Immature natural killer cell (primary cell): ENCODE measurements around the gene SRP9. TPM values are rescaled to one million over a fixed set of nuclear protein-coding genes. Genes with fewer than 3 reads are reported as not detected.
"Not testable (repeated sequence)": the region's sequence is repeated elsewhere in the genome, so short reads cannot be mapped to it uniquely, and the experiment has no call there.

ENCODE experiments used
- DNase-seq, 3 donors: peaks; one replicate each; pipeline ENCODE4 v3.0.0; 2022; ENCODE audit warnings: mixed read lengths in 1 of 3
- H3K27ac Mint-ChIP-seq, 6 donors: one replicate each; pipeline ENCODE4 v1.8.0; 2020; ENCODE audit warnings: mixed read lengths in 6 of 6, mild to moderate bottlenecking in 5 of 6, inconsistent platforms in 4 of 6, moderate library complexity in 3 of 6
- H3K27me3 Mint-ChIP-seq, 3 donors: one replicate each; pipeline ENCODE4 v1.8.0; 2020 to 2021; ENCODE audit warnings: low read depth in 3 of 3, mild to moderate bottlenecking in 3 of 3, mixed read lengths in 3 of 3, moderate library complexity in 3 of 3, inconsistent platforms in 1 of 3
- H3K36me3 Mint-ChIP-seq, 3 donors: one replicate each; pipeline ENCODE4 v1.8.0; 2020; ENCODE audit warnings: mixed read lengths in 3 of 3, inconsistent platforms in 2 of 3, mild to moderate bottlenecking in 2 of 3
- H3K4me1 Mint-ChIP-seq, 2 donors: one replicate each; pipeline ENCODE4 v1.8.0; 2020; ENCODE audit warnings: inconsistent platforms in 2 of 2, mild to moderate bottlenecking in 2 of 2, mixed read lengths in 2 of 2, moderate library complexity in 1 of 2
- H3K4me3 Mint-ChIP-seq, 5 donors: one replicate each; pipeline ENCODE4 v1.8.0; 2020; ENCODE audit warnings: mild to moderate bottlenecking in 5 of 5, mixed read lengths in 5 of 5, inconsistent platforms in 3 of 5, moderate library complexity in 3 of 5
- H3K9me3 Mint-ChIP-seq, 6 donors: one replicate each; pipeline ENCODE4 v1.8.0; 2020; ENCODE audit warnings: mild to moderate bottlenecking in 6 of 6, mixed read lengths in 6 of 6, inconsistent platforms in 4 of 6, moderate library complexity in 3 of 6
- polyA plus RNA-seq, 3 donors: library from polyadenylated mRNA; unstranded; fragments of 300-500 nt; fragmentation: Illumina TruSeq; gene quantifications; one replicate each; pipeline ENCODE4 v1.2.3, GENCODE V29; 2021

The SRP9 gene
- polyA plus RNA-seq, 3 donors from 2014 or later = 300 to 594 (median 317) TPM

GRCh38 chr1:225747566-225747965 lies 30.1 kb upstream of the SRP9 start:
- no peak overlapping the region for H3K4me3 Mint-ChIP-seq
- no peak overlapping the region for H3K27ac Mint-ChIP-seq
- H3K4me1 Mint-ChIP-seq = peaks cover 10 to 20% of the 10 kb centered on the region in 2 donors
- no peaks in the 10 kb centered on the region for H3K9me3 Mint-ChIP-seq
- H3K36me3 Mint-ChIP-seq = no peaks in the 10 kb centered on the region
- peaks cover 0 to 3% (median 2%) of the 10 kb centered on the region in 3 donors for H3K27me3 Mint-ChIP-seq
- DNase-seq = no peak

GRCh38 chr1:225748529-225748928 lies 29.1 kb upstream of the SRP9 start:
- Mint-ChIP-seq H3K4me3 (no peak overlapping the region), H3K36me3 (no peaks in the 10 kb centered on the region), H3K27ac (no peak overlapping the region), H3K27me3 (peaks cover 0 to 5% (median 2%) of the 10 kb centered on the region in 3 donors), H3K4me1 (peaks cover 10 to 20% of the 10 kb centered on the region in 2 donors), H3K9me3 (no peaks in the 10 kb centered on the region)
- DNase-seq = no peak

GRCh38 chr1:225749706-225750105 lies 27.9 kb upstream of the SRP9 start:
- Mint-ChIP-seq H3K27me3 (peaks cover 0 to 5% (median 2%) of the 10 kb centered on the region in 3 donors), H3K36me3 (no peaks in the 10 kb centered on the region), H3K4me1 (peaks cover 8 to 17% of the 10 kb centered on the region in 2 donors), H3K4me3 (no peak overlapping the region), H3K27ac (no peak overlapping the region), H3K9me3 (no peaks in the 10 kb centered on the region)
- DNase-seq = no peak

GRCh38 chr1:225750420-225750819 lies 27.2 kb upstream of the SRP9 start:
- Mint-ChIP-seq H3K4me3 (peak overlapping the region in 1 of 5 donors; percentile 26), H3K27me3 (peaks cover 0 to 5% (median 2%) of the 10 kb centered on the region in 3 donors), H3K9me3 (no peaks in the 10 kb centered on the region), H3K27ac (no peak overlapping the region), H3K36me3 (no peaks in the 10 kb centered on the region), H3K4me1 (peaks cover 5 to 12% of the 10 kb centered on the region in 2 donors)
- peak; percentile 6 to 26 (median 20) for DNase-seq

GRCh38 chr1:225750875-225751824 lies 26.5 kb upstream of the SRP9 start:
- H3K27me3 Mint-ChIP-seq = peaks cover 0 to 5% (median 2%) of the 10 kb centered on the region in 3 donors
- H3K4me3 Mint-ChIP-seq = no peak overlapping the region
- H3K27ac Mint-ChIP-seq = no peak overlapping the region
- no peak for DNase-seq
- peaks cover 5 to 12% of the 10 kb centered on the region in 2 donors for H3K4me1 Mint-ChIP-seq
- H3K9me3 Mint-ChIP-seq = no peaks in the 10 kb centered on the region
- no peaks in the 10 kb centered on the region for H3K36me3 Mint-ChIP-seq

- H3K4me1 Mint-ChIP-seq = peaks cover 5 to 12% of the 10 kb centered on the region in 2 donors
- no peak overlapping the region for H3K27ac Mint-ChIP-seq
- no peaks in the 10 kb centered on the region for H3K36me3 Mint-ChIP-seq
- peaks cover 0 to 6% (median 3%) of the 10 kb centered on the region in 3 donors for H3K27me3 Mint-ChIP-seq
- H3K4me3 Mint-ChIP-seq = no peak overlapping the region
- DNase-seq = no peak
- H3K9me3 Mint-ChIP-seq = no peaks in the 10 kb centered on the region
Observed at GRCh38 chr1:225752245-225752644, 25.4 kb upstream of the SRP9 start.

GRCh38 chr1:225754940-225755641 lies 22.5 kb upstream of the SRP9 start:
- Mint-ChIP-seq H3K36me3 (no peaks in the 10 kb centered on the region), H3K9me3 (no peaks in the 10 kb centered on the region), H3K27me3 (peaks cover 3 to 9% (median 9%) of the 10 kb centered on the region in 3 donors), H3K4me3 (no peak overlapping the region), H3K4me1 (peaks cover 3 to 7% of the 10 kb centered on the region in 2 donors), H3K27ac (no peak overlapping the region)
- DNase-seq = no peak

- H3K27ac Mint-ChIP-seq = peak overlapping the region in 1 of 6 donors; percentile 49
Observed at GRCh38 chr1:225755671-225756319, 21.8 kb upstream of the SRP9 start.

GRCh38 chr1:225757927-225758656 lies 19.5 kb upstream of the SRP9 start:
- DNase-seq = no peak
- Mint-ChIP-seq H3K4me3 (no peak overlapping the region), H3K4me1 (no peaks in the 10 kb centered on the region), H3K27me3 (peaks cover 5 to 14% (median 10%) of the 10 kb centered on the region in 3 donors), H3K9me3 (no peaks in the 10 kb centered on the region), H3K27ac (peak overlapping the region in 1 of 6 donors; percentile 24), H3K36me3 (no peaks in the 10 kb centered on the region)

More at GRCh38 chr1:225755671-225756319, 21.8 kb upstream of the SRP9 start:
- Mint-ChIP-seq H3K27me3 (peaks cover 5 to 9% (median 9%) of the 10 kb centered on the region in 3 donors), H3K4me3 (no peak overlapping the region), H3K36me3 (no peaks in the 10 kb centered on the region), H3K4me1 (peaks cover 0 to under 1% of the 10 kb centered on the region in 2 donors), H3K9me3 (no peaks in the 10 kb centered on the region)
- DNase-seq = no peak

GRCh38 chr1:225759972-225760371 lies 17.7 kb upstream of the SRP9 start:
- not testable (repeated sequence) for H3K9me3 Mint-ChIP-seq, H3K4me1 Mint-ChIP-seq, DNase-seq, H3K27ac Mint-ChIP-seq, H3K4me3 Mint-ChIP-seq, H3K36me3 Mint-ChIP-seq
- peaks cover 7 to 17% (median 11%) of the 10 kb centered on the region in 3 donors for H3K27me3 Mint-ChIP-seq

- H3K4me1 Mint-ChIP-seq = no peaks in the 10 kb centered on the region
- H3K27me3 Mint-ChIP-seq = peaks cover 7 to 17% (median 11%) of the 10 kb centered on the region in 3 donors
- no peak for DNase-seq
- H3K4me3 Mint-ChIP-seq = no peak overlapping the region
- H3K27ac Mint-ChIP-seq = no peak overlapping the region
- H3K36me3 Mint-ChIP-seq = no peaks in the 10 kb centered on the region
- no peaks in the 10 kb centered on the region for H3K9me3 Mint-ChIP-seq
Observed at GRCh38 chr1:225760531-225760930, 17.1 kb upstream of the SRP9 start.

- H3K27ac Mint-ChIP-seq, H3K4me1 Mint-ChIP-seq, H3K4me3 Mint-ChIP-seq, H3K36me3 Mint-ChIP-seq, H3K9me3 Mint-ChIP-seq, DNase-seq: not testable (repeated sequence)
- peaks cover 7 to 24% (median 13%) of the 10 kb centered on the region in 3 donors for H3K27me3 Mint-ChIP-seq
Observed at GRCh38 chr1:225761395-225761794, 16.2 kb upstream of the SRP9 start.

GRCh38 chr1:225762002-225762441 lies 15.6 kb upstream of the SRP9 start:
- Mint-ChIP-seq H3K9me3 (no peaks in the 10 kb centered on the region), H3K4me1 (no peaks in the 10 kb centered on the region)
- no peak for DNase-seq

More at GRCh38 chr1:225762002-225762441, 15.6 kb upstream of the SRP9 start:
- H3K4me3 Mint-ChIP-seq = no peak overlapping the region
- H3K27me3 Mint-ChIP-seq = peaks cover 5 to 27% (median 13%) of the 10 kb centered on the region in 3 donors
- no peak overlapping the region for H3K27ac Mint-ChIP-seq
- H3K36me3 Mint-ChIP-seq = no peaks in the 10 kb centered on the region
